ENCODE data around the gene SLC38A9.
"Not testable (repeated sequence)": the region's sequence is repeated elsewhere in the genome, so short reads cannot be mapped to it uniquely, and the experiment has no call there.

Gene SLC38A9

DNA sequence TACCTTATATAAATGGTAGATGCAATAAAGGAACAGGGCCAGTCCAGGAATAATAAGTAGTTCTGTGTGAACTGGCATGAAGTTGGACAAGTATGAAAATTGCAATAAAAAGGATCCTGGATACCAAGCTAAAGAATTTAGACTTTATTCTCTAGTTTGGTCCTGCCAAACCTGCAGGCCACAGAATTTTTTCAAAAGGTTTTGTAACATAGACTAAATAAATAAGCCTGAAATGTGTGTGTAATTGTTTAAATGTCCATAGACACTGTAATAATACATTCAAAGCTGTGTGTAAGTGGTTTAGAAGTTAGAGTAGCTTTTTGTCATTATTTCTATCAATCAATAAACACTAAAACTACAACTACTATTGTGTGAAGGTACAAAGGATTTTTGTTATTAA lies 101.6 kb downstream of the SLC38A9 start:
- no peaks in the 10 kb centered on the region for H3K36me3 ChIP-seq

DNA sequence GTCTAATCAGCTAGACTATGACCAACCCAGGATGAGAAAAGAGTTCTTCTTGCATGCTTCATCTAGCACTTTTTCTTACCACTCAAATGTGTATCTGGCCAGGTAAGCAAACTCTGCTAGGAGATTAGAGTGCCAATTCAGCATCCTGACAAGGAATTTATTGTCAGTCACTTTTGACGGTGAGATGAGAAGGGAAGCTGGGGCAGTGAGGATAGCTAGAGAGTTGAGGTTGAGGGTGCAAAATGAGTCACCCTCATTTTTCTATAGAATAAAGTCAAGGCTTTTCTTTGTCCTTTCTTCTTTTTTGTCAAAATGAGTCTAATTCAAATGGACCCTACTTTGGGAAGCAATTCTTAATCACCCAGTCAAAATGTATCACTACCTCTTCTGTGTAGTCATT lies 102.7 kb downstream of the SLC38A9 start:
- TF ChIP-seq, protein P1, sequence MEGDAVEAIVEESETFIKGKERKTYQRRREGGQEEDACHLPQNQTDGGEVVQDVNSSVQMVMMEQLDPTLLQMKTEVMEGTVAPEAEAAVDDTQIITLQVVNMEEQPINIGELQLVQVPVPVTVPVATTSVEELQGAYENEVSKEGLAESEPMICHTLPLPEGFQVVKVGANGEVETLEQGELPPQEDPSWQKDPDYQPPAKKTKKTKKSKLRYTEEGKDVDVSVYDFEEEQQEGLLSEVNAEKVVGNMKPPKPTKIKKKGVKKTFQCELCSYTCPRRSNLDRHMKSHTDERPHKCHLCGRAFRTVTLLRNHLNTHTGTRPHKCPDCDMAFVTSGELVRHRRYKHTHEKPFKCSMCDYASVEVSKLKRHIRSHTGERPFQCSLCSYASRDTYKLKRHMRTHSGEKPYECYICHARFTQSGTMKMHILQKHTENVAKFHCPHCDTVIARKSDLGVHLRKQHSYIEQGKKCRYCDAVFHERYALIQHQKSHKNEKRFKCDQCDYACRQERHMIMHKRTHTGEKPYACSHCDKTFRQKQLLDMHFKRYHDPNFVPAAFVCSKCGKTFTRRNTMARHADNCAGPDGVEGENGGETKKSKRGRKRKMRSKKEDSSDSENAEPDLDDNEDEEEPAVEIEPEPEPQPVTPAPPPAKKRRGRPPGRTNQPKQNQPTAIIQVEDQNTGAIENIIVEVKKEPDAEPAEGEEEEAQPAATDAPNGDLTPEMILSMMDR (IDR thresholded peaks at IDR 0.05), result no peak
- Histone ChIP-seq H3K9me3 (no peaks in the 10 kb centered on the region), H3K27me3 (no peaks in the 10 kb centered on the region)

More for the DNA sequence above, 101.6 kb downstream of the SLC38A9 start:
- no peaks in the 10 kb centered on the region for H3K9me3 ChIP-seq
- H3K27ac ChIP-seq, result no peak overlapping the region
- no peak overlapping the region for H3K4me3 ChIP-seq (ENCODE audit: low read depth in 1 of 2, low read length in 1 of 2)
- no peaks in the 10 kb centered on the region for H3K27me3 ChIP-seq
- TF ChIP-seq, protein P1 (IDR thresholded peaks at IDR 0.05), result no peak
- H3K4me1 ChIP-seq (ENCODE audit: control insufficient read depth in 1 of 2, insufficient read depth in 1 of 2, low read depth in 1 of 2, low read length in 1 of 2), result no peaks in the 10 kb centered on the region

DNA sequence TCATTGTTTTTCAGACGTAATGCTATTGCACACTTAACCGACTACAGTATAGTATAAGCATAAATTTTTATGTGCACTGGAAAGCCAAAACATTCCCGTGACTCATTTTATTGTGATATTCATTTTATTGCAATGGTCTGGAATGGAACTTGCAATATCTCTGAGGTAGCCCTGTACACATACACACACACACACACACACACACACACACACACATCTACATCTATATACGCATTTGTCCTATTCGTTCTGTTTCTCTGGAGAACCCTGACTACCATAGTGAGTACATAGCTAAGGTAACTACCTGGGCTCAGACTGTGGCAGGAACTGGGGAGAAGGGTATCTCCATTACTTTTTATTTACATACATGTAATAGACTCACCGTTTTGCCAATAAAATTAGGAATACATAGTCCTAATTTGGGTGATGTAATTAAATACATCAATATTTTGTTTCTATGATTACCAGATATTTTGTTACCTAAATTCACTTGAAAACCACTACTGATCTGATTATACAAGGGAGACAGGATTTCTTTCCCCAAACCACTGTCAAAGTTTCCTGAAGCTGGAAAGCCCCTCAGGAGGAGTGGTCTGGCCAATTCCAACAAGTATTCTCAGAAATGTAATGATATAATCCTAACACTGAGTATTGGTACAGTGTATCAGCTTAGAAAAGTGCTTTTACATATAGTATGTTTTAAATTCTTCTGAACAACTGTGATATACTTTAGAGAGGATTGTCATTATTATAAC lies 103.4 kb downstream of the SLC38A9 start:
- TF ChIP-seq, protein P1 (IDR thresholded peaks at IDR 0.05), result no peak
- no peaks in the 10 kb centered on the region for H3K27me3 ChIP-seq
- no peaks in the 10 kb centered on the region for H3K4me1 ChIP-seq (ENCODE audit: control insufficient read depth in 1 of 2, insufficient read depth in 1 of 2, low read depth in 1 of 2, low read length in 1 of 2)
- no peak overlapping the region for H3K27ac ChIP-seq
- no peaks in the 10 kb centered on the region for H3K9me3 ChIP-seq
- no peak overlapping the region for H3K4me3 ChIP-seq (ENCODE audit: low read depth in 1 of 2, low read length in 1 of 2)
- no peaks in the 10 kb centered on the region for H3K36me3 ChIP-seq

More for the DNA sequence above, 102.7 kb downstream of the SLC38A9 start:
- no peak overlapping the region for H3K4me3 ChIP-seq (ENCODE audit: low read depth in 1 of 2, low read length in 1 of 2)
- H3K36me3 ChIP-seq, result no peaks in the 10 kb centered on the region
- no peaks in the 10 kb centered on the region for H3K4me1 ChIP-seq (ENCODE audit: control insufficient read depth in 1 of 2, insufficient read depth in 1 of 2, low read depth in 1 of 2, low read length in 1 of 2)
- H3K27ac ChIP-seq, result no peak overlapping the region

DNA sequence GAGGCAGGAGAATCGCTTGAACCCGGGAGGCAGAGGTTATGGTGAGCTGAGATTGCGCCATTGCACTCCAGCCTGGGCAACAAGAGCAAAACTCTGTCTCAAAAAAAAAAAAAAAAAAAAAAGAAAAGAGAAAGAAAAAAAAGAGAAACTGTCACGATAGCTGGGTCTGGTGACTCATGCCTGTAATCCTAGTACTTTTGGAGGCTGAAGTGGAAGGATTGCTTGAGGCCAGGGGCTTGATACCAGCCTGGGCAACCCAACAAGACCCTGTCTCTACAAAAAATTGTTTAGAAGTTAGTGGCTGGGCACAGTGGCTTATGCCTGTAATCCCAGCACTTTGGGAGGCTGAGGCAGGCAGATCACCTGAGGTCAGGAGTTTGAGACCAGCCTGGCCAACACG lies 104.8 kb downstream of the SLC38A9 start:
- not testable (repeated sequence) for H3K9me3 ChIP-seq; H3K4me1 ChIP-seq (ENCODE audit: control insufficient read depth in 1 of 2, insufficient read depth in 1 of 2, low read depth in 1 of 2, low read length in 1 of 2); H3K27me3 ChIP-seq; H3K36me3 ChIP-seq; H3K27ac ChIP-seq; H3K4me3 ChIP-seq (ENCODE audit: low read depth in 1 of 2, low read length in 1 of 2)

DNA sequence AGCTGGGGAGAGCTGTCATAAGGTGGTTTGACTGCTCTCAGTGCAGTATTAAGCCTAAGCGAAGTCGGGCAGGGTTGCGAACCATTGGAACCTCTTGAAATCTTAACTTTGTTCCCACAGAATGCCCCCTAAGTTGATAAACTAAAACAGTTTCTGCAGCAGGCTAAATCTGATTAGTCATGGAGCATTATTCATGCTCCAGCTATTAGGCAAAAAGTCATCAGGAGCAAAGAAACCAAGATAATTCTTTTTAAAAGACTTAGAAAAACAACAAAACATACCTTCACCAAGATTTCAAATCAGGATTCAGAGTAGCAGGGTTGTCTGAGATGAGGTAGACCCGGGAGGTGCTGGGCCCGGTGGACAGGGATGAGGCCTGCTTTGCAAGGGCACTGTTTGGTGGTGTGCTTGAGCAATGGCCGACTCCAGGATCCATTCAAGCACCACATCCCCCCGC lies 107.5 kb downstream of the SLC38A9 start:
- Histone ChIP-seq H3K27ac (no peak overlapping the region), H3K27me3 (peaks cover 5% of the 10 kb centered on the region), H3K4me1 (ENCODE audit: control insufficient read depth in 1 of 2, insufficient read depth in 1 of 2, low read depth in 1 of 2, low read length in 1 of 2) (peaks cover 0 to 8% of the 10 kb centered on the region in 2 experiments), H3K4me3 (ENCODE audit: low read depth in 1 of 2, low read length in 1 of 2) (no peak overlapping the region), H3K9me3 (no peaks in the 10 kb centered on the region), H3K36me3 (no peaks in the 10 kb centered on the region)
- TF ChIP-seq, protein P1 (IDR thresholded peaks at IDR 0.05), result no peak

DNA sequence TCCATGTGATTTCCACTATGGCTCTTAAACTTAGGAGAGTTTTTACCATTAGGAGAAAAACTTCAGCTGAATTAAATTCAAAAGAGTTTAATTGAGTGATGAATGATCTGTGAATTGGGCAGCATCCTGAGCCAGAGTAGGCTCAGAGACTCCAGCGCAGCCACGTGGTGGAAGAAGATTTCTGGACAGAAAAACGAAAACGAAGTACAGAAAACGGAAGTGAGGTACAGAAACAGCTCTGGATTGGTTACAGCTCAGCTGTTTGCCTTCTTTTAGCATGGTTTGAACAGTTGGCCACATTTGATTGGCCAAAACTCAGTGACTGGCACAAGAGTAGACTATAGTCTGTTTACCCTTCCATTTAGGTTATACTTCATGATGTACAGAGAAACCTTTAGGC lies 108.2 kb downstream of the SLC38A9 start:
- Histone ChIP-seq H3K4me1 (ENCODE audit: control insufficient read depth in 1 of 2, insufficient read depth in 1 of 2, low read depth in 1 of 2, low read length in 1 of 2) (peaks cover 0 to 8% of the 10 kb centered on the region in 2 experiments), H3K4me3 (ENCODE audit: low read depth in 1 of 2, low read length in 1 of 2) (no peak overlapping the region), H3K27me3 (peaks cover 5% of the 10 kb centered on the region), H3K9me3 (no peaks in the 10 kb centered on the region), H3K27ac (no peak overlapping the region), H3K36me3 (no peaks in the 10 kb centered on the region)
- TF ChIP-seq, protein P1 (IDR thresholded peaks at IDR 0.05), result no peak

Data from neutrophil (primary cell).